Endothelial cell of umbilical vein (primary cell): Measurements from ENCODE around the gene SH3BGRL3. TPM values are rescaled to one million over a fixed set of nuclear protein-coding genes. Genes with fewer than 3 reads are reported as not detected.

ENCODE experiments used
- BruUV-seq: library from RNA; stranded (reverse); fragments of 400-500 nt; replicated peaks from 2 replicates; lab custom pipeline; 2021; lab: Mats Ljungman, UMichigan
- CTCF ChIA-PET: fragments of 300-600, 350-600 bp; sonication (Branson Sonifier 250); formaldehyde crosslinking; loops from one replicate; lab custom pipeline; 2021; ENCODE audit warnings: antibody characterized with exemption, inconsistent platforms; lab: Charles Lee
- POLR2A ChIA-PET: fragments of 300-600, 350-600 bp; sonication (Branson Sonifier 250); formaldehyde crosslinking; loops from one replicate; lab custom pipeline; 2021; ENCODE audit warnings: antibody characterized with exemption, inconsistent platforms; lab: Charles Lee
- DNase-seq: peaks from one replicate; pipeline ENCODE4 v3.0.0-alpha.2; 2011; ENCODE audit warnings: low read depth, low spot score
- FAIRE-seq: peaks from 2 replicates; lab custom pipeline; 2011; peaks lifted over from hg19 to GRCh38; lab: Jason Lieb, UNC
- H2AFZ ChIP-seq: 2 replicates; pipeline ENCODE4 v1.6.0; 2012; ENCODE audit warnings: low read depth, low read length, control low read depth, inconsistent platforms
- H3K27ac ChIP-seq: 2 replicates; pipeline ENCODE4 v1.5.1; 2011; ENCODE audit warnings: low read depth, mild to moderate bottlenecking, control low read depth, low read length, moderate library complexity; ENCODE audit not compliant: insufficient read depth
- H3K27me3 ChIP-seq, 2 experiments: 2 replicates each; pipeline versions ENCODE4 v1.6.0 to v1.6.1; 2011; ENCODE audit warnings: low read length in 2 of 2, mixed read lengths in 1 of 2; ENCODE audit not compliant: control insufficient read depth in 2 of 2, insufficient read depth in 2 of 2
- H3K36me3 ChIP-seq, 2 experiments: 2 replicates in 1 of 2; 3 replicates in 1 of 2; pipeline ENCODE4 v1.5.1; 2011; ENCODE audit warnings: low read length in 2 of 2, mild to moderate bottlenecking in 1 of 2, moderate library complexity in 1 of 2; ENCODE audit not compliant: control insufficient read depth in 2 of 2, insufficient read depth in 2 of 2; ENCODE audit errors: extremely low read depth in 1 of 2
- H3K4me1 ChIP-seq: 3 replicates; pipeline ENCODE4 v1.5.1; 2011; ENCODE audit warnings: mild to moderate bottlenecking, low read length; ENCODE audit not compliant: control insufficient read depth, insufficient read depth; ENCODE audit errors: extremely low read depth
- H3K4me2 ChIP-seq: 2 replicates; pipeline ENCODE4 v1.6.1; 2011; ENCODE audit warnings: low read length, control low read depth, mixed read lengths; ENCODE audit not compliant: insufficient read depth
- H3K4me3 ChIP-seq, 3 experiments: fragments of 200-600 bp in 1 of 3; sonication (generic), shearing (Covaris generic) in 1 of 3; replicated peaks in 1 of 3; 2 replicates each; pipeline ENCODE4 v1.5.1; 2011 to 2016; ENCODE audit warnings: control low read depth in 3 of 3, low read length in 3 of 3, mild to moderate bottlenecking in 2 of 3, inconsistent platforms in 1 of 3, low read depth in 1 of 3, moderate library complexity in 1 of 3; ENCODE audit not compliant: insufficient read depth in 1 of 3
- H3K79me2 ChIP-seq: 2 replicates; pipeline ENCODE4 v1.6.0; 2012; ENCODE audit warnings: low read length, inconsistent platforms; ENCODE audit not compliant: control insufficient read depth, insufficient read depth
- H3K9ac ChIP-seq: replicated peaks from 2 replicates; pipeline ENCODE3; 2011; ENCODE audit warnings: low read length, control low read depth; ENCODE audit not compliant: insufficient read depth; ENCODE audit errors: extremely low read depth
- H3K9me1 ChIP-seq: replicated peaks from 3 replicates; pipeline ENCODE4 v1.6.0; 2011; ENCODE audit warnings: mild to moderate bottlenecking, low read length; ENCODE audit not compliant: control insufficient read depth, insufficient read depth; ENCODE audit errors: extremely low read depth
- H3K9me3 ChIP-seq: replicated peaks from 2 replicates; pipeline ENCODE4 v1.5.1; 2012; ENCODE audit warnings: low read length, inconsistent platforms; ENCODE audit not compliant: control insufficient read depth, insufficient read depth
- H4K20me1 ChIP-seq: replicated peaks from 2 replicates; pipeline ENCODE3; 2011; ENCODE audit warnings: mild to moderate bottlenecking, low read length; ENCODE audit not compliant: control insufficient read depth, insufficient read depth; ENCODE audit errors: extremely low read depth
- FOS ChIP-seq: IDR thresholded peaks from 2 replicates; pipeline ENCODE4 v1.6.1; 2011; ENCODE audit warnings: mild to moderate bottlenecking, low read length, moderate library complexity, borderline replicate concordance; ENCODE audit not compliant: insufficient read depth
- JUN ChIP-seq: IDR thresholded peaks from 2 replicates; pipeline ENCODE4 v1.6.1; 2011; ENCODE audit warnings: borderline replicate concordance, low read depth; ENCODE audit not compliant: insufficient read length, insufficient read depth
- MYC ChIP-seq: IDR thresholded peaks from one replicate; pipeline ENCODE4 v1.6.1; 2011; ENCODE audit warnings: mild to moderate bottlenecking, low read depth, low read length
- dilution Hi-C: fragments of 300-500 bp; cut with MboI; formaldehyde crosslinking; loops from one replicate; pipeline ENCODE4 v1.15.0; 2019; ENCODE audit warnings: low sequenced_read_pairs; ENCODE audit not compliant: extremely low pct_ligation_motif_present
- intact Hi-C: fragments of 100-400 bp; cut with micrococcal nuclease; formaldehyde crosslinking; loops from one replicate; pipeline ENCODE4 v1.10.0; 2022
- polyA plus RNA-seq, 4 experiments: library from polyadenylated mRNA; depleted of rRNA in 3 of 4; stranded (reverse) in 3 of 4; unstranded in 1 of 4; fragments of >200 nt; gene quantifications; 2 replicates each; pipeline versions ENCODE4 v1.2.1 to v1.2.3, GENCODE V29; 2011 to 2012; ENCODE audit warnings: missing spikeins in 1 of 4
- total RNA-seq: library from RNA; stranded (reverse); gene quantifications from 2 replicates; pipeline ENCODE4 v1.2.3, GENCODE V29; 2021

The SH3BGRL3 gene
- total and polyA plus RNA-seq, 2 donors (not counting 3 experiments of a cell fraction or from before 2014, with no cell fraction given) = 233 to 344 TPM

DNA sequence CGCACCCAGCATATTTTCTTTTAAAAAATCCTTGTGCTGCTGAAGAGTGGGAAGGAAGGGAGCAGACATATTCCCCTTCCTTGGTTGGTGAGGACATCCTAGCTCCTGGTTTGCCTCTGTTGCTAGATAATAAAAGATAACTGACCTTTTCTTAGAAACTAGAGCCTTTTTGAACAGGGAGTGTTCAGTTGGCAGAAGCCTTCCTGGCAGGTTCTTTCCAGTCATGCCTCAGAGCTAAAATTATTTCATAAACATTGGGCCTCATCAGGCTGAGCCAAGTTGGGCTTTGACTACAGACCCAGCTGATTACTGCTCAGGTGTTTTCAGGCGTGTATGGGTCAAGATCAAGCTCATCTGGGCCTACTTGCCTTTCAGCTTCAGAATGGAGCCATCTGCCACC, 22.7 kb upstream of the SH3BGRL3 start:
- Histone ChIP-seq H3K27me3 (no peaks in the 10 kb centered on the region), H3K36me3 (peaks cover 11% of the 10 kb centered on the region in 2 experiments), H3K4me3 (no peak overlapping the region), H4K20me1 (no peaks in the 10 kb centered on the region), H3K27ac (no peak overlapping the region), H3K4me2 (no peak overlapping the region), H3K9me1 (no peaks in the 10 kb centered on the region), H3K4me1 (no peaks in the 10 kb centered on the region), H2AFZ (no peak overlapping the region), H3K79me2 (peaks cover 5% of the 10 kb centered on the region), H3K9ac (no peak overlapping the region), H3K9me3 (no peaks in the 10 kb centered on the region)
- no peak for FAIRE-seq
- ChIA-PET POLR2A (no interaction called here), CTCF (interaction anchor here (0.7 to 1.9 kb wide), 4 partner anchors 13 to 28 kb away, joined by 3 to 11 read pairs (median 4); partner anchors contain the start of gene CEP85)
- no peak for DNase-seq
- TF ChIP-seq FOS = no peak
- no peak for TF ChIP-seq JUN
- no peak for TF ChIP-seq MYC
- intact Hi-C loops (no loop called here), dilution Hi-C loops (no loop called here)
- no TSS peak for BruUV-seq

DNA sequence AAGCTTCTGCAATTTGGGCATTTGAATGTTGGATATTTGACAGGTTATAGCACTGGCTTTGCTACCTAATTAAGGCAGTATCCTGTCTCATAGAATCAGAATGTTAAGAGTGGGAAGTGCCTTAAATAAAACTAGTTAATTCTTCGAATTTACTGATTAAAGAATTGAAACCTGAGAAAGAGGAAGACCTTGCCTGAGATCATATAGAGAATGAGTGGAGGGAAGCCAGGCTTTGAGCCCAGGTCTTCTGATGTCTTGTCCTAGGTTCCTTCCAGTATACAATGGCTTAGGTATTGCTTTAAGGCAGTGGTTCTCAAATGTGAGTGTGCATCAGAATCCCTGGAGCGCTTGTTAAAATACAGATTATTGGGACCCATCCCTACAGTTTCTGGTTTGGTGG, 20.9 kb upstream of the SH3BGRL3 start:
- CTCF ChIA-PET = interaction anchor here (1.3 kb wide), 2 partner anchors 17 to 25 kb away, joined by 3 read pairs; partner anchors contain the start of gene CEP85

More for the DNA sequence above, 20.9 kb upstream of the SH3BGRL3 start:
- Histone ChIP-seq H3K27ac (no peak overlapping the region), H2AFZ (no peak overlapping the region), H3K27me3 (no peaks in the 10 kb centered on the region), H3K36me3 (peaks cover 11% of the 10 kb centered on the region in 2 experiments), H4K20me1 (no peaks in the 10 kb centered on the region), H3K4me3 (no peak overlapping the region), H3K4me2 (no peak overlapping the region), H3K9me3 (no peaks in the 10 kb centered on the region), H3K4me1 (no peaks in the 10 kb centered on the region), H3K9ac (no peak overlapping the region), H3K79me2 (no peaks in the 10 kb centered on the region), H3K9me1 (no peaks in the 10 kb centered on the region)
- dilution Hi-C loops (no loop called here), intact Hi-C loops (no loop called here)
- POLR2A ChIA-PET = no interaction called here
- TF ChIP-seq MYC = no peak
- no peak for DNase-seq
- no peak for FAIRE-seq
- no TSS peak for BruUV-seq
